HG03442 (cell line): ENCODE data around the gene RLN1.
"Not testable (repeated sequence)": the region's sequence is repeated elsewhere in the genome, so short reads cannot be mapped to it uniquely, and the experiment has no call there.

Source experiments
- ATAC-seq: cut with Tn5 transposase; IDR thresholded peaks from one replicate; pipeline ENCODE4 v1.9.1; 2021; ENCODE audit warnings: mild to moderate bottlenecking, moderate library complexity; ENCODE audit not compliant: unreplicated experiment

The RLN1 gene, protein sequence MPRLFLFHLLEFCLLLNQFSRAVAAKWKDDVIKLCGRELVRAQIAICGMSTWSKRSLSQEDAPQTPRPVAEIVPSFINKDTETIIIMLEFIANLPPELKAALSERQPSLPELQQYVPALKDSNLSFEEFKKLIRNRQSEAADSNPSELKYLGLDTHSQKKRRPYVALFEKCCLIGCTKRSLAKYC

DNA sequence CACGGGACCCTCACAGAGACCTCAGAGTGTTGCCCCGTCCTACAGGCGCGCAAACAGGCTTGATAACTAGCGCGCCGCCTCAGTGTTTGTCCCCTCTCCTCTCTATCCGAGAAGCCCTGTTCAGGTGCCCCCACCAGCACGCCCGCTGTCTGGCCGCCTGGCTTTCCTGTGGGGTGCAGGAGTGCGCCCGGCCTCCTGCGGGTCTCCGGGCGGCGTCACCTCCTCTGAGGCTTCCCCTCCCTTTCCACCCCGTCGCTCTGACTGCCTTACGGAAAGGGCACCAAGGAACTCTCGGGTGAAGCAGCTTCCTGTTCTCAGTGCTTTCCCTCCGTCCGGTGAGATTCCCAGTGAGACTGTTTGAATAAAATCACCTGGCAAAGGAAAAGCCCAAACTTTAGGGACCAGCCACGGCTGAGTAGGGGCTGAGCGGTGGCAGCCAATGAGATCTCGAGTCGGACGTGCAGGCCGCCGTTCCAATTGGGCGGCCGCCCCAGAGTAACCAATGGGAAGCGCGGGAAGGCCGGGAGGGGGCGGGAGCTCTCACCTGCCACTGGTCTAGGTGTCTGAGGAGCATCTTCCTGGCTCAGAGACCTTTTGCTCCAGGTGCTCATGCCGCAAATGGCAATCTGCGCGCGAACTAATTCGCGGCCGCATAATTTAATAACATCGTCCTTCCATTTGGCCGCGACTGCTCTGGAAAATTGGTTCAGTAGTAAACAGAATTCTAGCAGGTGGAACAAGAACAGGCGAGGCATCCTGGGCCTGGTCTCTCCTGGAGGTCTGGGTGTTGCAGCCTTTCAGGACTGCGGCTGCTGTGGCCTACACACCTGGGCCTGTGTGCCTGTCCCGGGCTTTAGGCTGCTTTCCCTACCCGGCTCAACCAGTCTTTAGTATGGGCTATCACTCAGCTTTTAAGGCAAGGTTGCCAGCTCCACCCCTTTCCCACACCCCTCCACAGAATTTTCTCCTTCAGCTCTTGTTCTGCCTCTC is at the start of gene RLN1:
Gene RLN1 (minus strand): TSS at position 885 of the 990 bp plus-strand sequence. CDS start 130 bp downstream, at position 755.
- ATAC-seq: peak; percentile 97

GRCh38 chr9:5389109-5389732 is 49.5 kb upstream of the RLN1 start:
- ATAC-seq: peak; percentile 67

- no peak for ATAC-seq
Observed at GRCh38 chr9:5388026-5388819, 48.5 kb upstream of the RLN1 start.

GRCh38 chr9:5384436-5384835 is 44.8 kb upstream of the RLN1 start:
- no peak for ATAC-seq

DNA sequence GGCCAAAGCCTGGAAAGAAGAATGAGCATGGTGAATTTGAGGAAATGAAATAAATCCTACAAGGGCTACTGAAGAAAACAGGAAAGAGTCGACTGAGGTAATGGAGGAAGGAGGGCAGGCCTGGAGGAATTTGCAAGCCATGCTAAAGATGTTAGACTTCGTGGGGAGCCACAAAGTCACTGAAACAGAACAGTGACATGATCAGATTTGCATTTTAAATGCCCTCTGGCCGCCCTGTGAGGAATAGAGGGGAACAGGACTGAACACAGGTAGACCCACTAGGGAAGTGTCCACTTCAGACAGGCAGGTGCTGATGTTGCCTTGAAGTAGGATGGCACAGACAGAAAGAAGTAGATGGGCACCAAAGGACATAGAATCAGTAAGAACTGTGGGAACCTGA is 42.8 kb upstream of the RLN1 start:
- ATAC-seq: no peak

- ATAC-seq: no peak
Observed at GRCh38 chr9:5375790-5376477, 36.3 kb upstream of the RLN1 start.

GRCh38 chr9:5375091-5375490 is 35.4 kb upstream of the RLN1 start:
- ATAC-seq: peak; percentile 49

DNA sequence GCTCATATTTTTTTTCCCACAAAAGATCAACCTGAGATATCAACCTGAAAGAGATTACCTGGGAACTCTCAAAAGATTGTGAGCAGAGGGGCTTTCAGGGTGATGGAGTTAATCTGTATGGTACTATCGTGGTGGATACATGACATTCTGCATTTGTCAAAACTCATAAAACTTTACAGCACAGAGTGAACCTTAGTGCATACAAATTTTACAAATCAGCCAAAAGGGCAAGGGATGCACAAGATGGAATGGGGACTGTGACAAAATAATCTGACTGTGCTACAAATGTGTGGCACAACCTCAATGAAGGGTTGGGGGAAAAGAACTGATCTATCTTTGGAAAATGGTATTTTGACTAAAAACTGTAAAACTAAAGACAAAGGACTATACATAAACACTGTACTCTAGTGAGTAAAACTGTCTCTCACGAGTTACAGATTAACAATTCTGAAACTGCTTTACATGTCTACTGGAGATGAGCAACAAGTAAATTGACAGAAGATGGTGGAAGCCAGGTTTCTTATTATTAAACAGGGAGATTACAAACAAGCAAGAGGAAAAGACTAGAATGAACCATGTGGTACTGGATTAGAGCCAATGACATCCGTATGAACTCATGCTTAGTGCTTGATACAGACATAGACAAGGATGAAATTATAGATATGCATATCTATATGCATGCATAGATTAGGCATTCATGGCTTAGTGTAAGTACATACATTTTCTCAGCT is 24.8 kb upstream of the RLN1 start:
- peak; percentile 96 for ATAC-seq

DNA sequence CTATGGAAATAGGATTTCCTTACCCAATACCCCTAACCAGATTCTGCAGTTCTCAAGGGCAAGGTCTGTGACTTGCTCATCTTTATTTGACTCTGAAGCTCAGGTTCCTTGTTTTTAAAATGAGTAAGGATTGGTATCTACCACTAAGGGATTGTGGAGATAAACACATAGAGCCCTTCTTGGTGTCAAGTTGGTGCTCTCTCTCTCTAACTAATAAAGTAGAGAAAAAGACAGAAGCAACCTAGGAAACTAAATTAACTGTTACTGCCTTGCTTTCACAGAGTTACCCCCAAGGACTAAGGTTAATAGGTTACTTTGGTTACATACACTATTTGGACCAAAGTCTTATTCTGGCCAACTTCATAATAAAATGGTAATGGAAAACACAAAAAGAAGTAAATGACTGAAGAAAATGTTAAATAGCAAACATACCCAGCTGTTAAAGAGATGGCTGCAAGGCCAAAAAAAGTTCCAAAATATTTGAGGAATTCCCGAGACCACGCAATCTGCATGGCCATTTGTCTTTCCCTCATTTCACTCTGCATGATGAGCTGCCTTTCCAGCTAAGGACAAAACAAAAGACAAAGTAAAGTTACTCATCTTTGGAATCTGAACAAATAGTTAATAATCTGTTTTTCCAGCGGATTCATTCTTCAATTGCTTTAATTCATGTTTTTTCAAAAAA is 21.8 kb upstream of the RLN1 start:
- no peak for ATAC-seq

DNA sequence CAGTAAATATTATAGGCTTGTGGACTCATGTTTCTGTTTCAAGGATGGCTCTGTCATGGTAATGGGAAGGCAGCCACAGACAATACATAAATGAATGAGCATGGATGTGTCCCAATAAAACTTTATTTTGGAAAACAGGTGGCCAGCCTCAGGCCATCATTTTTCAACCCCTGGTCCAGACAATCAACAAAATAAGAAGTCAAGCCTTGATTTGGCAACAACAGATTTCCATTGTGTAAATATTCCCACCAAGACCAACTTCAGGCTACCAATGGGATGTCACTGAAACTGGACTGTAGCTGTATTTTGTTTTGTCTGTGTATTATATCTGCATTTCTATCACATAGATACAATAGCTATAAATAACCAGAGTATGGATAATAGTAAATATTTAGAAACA is 20.7 kb upstream of the RLN1 start:
- no peak for ATAC-seq

GRCh38 chr9:5357431-5358105 is 17.9 kb upstream of the RLN1 start:
- no peak for ATAC-seq

DNA sequence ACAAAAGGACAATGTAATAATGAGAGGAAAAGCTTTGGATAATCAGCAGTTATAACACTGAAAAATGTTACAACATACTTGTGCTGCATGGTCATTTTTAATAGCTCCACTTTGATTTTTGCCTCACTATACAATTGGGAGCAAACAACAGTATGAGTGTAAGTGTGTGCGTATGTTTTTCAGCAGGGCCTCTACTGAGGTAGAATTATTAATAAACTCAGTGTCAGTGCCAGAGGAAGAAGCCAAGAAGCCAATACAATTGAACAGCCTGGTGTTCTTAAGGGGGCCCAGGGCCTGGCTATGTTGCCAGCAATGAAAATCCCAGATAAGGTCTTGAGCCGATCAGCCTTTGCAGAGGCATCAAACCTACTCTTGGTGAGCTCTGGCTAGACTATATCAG is 16.1 kb upstream of the RLN1 start:
- ATAC-seq: no peak

GRCh38 chr9:5355226-5355625 is 15.6 kb upstream of the RLN1 start:
- no peak for ATAC-seq

- no peak for ATAC-seq
Observed at GRCh38 chr9:5354184-5354583, 14.5 kb upstream of the RLN1 start.

GRCh38 chr9:5352637-5353248 is 13.1 kb upstream of the RLN1 start:
- ATAC-seq: no peak

DNA sequence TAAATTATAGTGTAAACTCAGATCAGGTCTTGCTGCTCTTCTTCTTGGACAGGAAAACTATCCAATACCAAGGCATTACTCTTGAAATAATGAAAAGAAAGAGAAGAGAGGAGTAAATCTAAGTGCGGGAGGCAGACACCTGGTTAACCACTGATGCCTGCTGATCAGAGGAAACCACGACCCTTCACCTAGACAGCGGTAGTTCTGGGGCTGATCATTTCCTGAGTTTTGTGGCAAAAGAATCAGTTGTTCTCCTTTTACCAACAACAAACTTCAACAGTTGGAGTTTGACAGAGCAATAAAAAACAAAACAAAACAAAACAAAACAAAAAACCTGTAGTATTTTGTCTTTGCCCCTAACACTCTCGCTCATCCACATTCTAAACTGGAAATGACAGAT is 3.0 kb downstream of the RLN1 start:
- ATAC-seq: no peak

GRCh38 chr9:5331276-5331675 is 8.4 kb downstream of the RLN1 start:
- ATAC-seq: not testable (repeated sequence)

- ATAC-seq: no peak
Observed at GRCh38 chr9:5326893-5327548, 12.7 kb downstream of the RLN1 start.
